ENCODE data around the gene FGB.
"Not testable (repeated sequence)": the region's sequence is repeated elsewhere in the genome, so short reads cannot be mapped to it uniquely, and the experiment has no call there.

The FGB gene

DNA sequence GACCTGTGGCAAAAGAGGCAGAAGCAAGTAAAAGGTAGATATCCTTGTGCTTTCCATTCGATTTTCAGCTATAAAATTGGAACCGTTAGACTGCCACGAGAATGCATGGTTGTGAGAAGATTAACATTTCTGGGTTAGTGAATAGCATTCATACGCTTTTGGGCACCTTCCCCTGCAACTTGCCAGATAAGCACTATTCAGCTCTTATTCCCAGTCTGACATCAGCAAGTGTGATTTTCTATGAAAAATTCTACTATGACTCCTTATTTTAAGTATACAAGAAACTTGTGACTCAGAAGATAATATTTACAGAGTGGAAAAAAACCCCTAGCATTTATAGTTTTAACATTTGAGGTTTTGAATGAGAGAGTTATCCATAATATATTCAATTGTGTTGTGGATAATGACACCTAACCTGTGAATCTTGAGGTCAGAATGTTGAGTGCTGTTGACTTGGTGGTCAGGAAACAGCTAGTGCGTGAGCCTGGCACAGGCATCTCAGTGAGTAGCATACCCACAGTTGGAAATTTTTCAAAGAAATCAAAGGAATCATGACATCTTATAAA lies 3.9 kb downstream of the FGB start:
- no peak for ATAC-seq

DNA sequence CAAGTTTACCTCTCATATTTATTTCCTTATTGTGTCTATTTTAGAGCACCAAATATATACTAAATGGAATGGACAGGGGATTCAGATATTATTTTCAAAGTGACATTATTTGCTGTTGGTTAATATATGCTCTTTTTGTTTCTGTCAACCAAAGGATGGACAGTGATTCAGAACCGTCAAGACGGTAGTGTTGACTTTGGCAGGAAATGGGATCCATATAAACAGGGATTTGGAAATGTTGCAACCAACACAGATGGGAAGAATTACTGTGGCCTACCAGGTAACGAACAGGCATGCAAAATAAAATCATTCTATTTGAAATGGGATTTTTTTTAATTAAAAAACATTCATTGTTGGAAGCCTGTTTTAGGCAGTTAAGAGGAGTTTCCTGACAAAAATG lies 6.2 kb downstream of the FGB start:
- no peak for ATAC-seq

DNA sequence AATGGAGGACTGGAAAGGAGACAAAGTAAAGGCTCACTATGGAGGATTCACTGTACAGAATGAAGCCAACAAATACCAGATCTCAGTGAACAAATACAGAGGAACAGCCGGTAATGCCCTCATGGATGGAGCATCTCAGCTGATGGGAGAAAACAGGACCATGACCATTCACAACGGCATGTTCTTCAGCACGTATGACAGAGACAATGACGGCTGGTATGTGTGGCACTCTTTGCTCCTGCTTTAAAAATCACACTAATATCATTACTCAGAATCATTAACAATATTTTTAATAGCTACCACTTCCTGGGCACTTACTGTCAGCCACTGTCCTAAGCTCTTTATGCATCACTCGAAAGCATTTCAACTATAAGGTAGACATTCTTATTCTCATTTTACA lies 6.8 kb downstream of the FGB start:
- ATAC-seq, result no peak

DNA sequence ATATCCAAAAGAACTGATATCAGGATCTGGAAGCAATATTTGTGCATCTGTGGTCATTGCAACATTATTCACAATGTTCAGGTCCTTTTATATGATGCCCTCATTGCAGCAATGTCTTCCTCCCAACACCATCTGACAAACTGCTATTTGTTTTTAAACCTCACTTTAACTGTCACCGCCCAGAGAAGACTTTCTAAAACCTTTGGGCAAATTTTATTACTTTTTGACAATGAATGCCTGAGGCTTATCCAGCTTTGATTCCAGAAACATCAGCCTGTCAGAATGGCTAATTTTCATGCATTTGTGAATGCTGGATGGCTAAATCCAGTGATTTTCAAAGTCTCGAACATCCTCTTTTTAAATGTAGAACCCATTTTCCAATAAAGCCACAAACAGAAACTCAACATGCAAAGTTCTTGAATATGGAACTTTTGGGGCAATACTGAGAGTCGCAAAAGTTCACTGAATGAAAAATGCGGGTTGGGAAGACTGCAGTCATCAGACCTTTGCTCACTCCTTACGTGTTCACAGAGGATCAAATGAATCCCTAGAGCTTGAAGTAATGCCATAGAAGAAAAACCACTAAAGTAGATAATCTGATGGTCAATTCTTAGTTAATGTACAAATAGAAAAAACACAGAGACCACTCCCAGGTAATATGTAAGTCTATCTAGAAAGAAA lies 10.5 kb downstream of the FGB start:
- ATAC-seq, result no peak

DNA sequence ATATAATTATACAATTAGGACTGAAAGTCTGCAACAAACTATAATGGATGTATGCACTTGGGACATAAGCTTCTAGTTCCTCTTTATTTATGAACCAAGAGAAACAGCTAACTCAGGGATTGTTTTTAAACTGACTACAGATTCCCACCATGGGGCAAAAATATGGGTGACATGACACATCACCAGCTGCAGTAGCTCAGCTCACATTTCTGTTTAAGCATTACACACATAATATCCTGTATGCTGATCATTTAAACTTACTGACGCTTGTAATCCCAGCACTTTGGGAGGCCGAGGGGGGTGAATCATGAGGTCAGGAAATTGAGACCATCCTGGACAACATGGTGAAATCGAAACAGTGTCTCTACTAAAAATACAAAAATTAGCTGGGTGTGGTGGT lies 11.5 kb downstream of the FGB start:
- ATAC-seq, result no peak

DNA sequence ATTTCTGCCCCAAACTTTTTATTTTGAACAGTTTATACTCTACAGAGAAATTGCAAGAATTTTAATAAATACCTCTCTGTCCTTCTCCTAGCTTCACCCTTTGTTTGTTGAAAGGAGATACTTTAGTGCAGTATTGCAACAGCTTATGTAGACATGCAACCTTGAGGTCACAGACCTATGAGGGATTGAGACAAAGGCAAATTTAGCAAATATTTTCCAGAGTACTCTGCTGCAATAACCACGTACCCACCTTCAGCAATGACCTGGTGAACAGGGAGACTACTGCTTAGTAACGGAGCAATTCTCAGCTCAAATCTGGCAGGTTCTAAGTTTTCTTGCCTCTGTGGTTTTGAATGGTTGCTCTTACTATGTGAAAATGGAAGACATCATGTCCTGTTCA lies 14.5 kb downstream of the FGB start:
- ATAC-seq, result no peak

DNA sequence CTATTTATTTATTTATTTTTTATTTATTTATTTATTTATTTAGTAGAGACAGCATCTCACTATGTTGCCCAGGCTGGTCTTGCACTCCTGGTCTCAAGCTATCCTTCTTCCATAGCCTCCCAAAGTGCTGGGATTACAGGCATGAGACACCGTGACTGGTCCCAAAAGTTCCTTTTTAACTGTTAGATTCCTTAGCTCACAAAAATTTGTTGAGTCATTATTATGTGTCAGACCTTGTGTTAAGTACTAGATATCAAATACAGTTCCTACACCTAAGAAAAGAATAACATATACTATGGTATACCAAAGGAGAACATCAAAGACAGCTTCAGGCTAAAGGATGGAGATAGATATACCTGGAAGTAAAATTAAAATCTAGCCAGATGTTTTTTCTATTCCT lies 16.1 kb downstream of the FGB start:
- no peak for ATAC-seq

DNA sequence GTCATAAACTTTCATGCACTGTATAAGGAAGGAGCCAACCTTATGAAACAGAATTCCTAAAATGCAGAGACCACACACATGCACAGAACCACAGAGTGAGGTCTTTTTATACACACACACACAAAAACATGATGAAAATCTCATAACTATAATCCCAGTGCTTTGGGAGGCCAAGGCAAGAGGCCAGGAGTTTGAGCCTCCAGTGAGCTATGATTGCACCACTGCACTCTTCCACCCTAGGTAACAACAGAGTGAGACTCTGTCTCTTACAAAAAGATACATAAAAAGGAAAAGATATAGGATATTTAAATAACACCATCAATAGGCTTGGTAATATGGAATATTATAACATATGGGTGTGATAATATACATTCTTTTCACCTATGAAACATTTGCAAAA lies 17.1 kb downstream of the FGB start:
- ATAC-seq, result no peak

DNA sequence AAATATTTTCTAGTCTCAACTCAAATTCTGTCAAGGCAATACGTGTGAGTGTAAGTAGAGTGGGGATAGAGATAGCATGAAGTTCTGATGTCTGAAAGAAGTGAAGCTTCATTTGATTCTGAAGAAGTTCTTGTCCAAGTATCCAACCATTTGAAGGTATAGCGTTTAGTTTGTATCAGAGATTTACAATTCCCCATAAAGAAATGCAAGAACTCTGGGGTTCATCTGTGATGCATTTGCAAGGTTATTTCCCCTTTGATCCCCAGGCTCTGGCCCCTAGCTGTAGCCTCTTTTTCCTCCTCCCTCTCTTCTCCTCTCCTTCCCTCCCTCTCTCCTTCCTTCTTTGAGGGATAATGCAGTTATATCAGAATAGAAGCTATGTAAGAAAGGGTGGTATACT lies 19.9 kb downstream of the FGB start:
- ATAC-seq, result no peak

DNA sequence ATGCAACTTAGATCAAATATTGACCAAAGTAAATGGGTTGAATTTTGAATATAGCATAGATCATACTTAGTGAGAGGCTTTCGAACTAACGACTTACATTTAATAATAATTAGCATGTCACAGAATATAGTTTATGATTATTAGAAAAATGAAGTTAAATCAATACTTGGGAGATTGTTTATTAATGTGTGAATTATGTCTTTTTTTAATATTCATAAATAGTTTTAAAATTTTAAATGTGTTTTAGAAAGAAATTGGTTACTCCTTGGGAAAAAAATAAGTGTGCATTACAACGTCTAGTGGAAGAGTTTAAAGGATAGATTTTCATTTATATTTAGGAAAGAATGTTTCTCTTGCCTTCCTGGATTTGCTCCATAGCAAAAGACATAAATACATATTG lies 20.4 kb downstream of the FGB start:
- no peak for ATAC-seq

DNA sequence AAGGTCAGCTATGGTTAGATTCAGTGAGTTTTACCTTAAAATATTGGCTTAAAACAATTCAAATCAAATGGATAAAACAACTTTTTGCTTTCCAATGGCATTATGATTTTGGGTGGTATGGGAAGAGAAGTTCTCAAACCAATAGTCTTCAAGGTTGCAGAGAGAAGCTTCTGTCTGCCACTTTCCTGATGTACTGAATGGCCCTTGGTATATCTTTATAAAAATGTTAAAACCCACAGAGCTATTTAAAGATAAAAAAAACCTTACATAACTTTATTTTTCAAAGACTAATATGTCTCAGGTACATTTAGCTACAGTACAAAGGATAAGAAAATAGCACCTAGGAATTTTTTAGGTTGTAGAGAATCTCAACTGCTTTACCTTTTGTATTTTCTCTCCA lies 20.9 kb downstream of the FGB start:
- no peak for ATAC-seq

DNA sequence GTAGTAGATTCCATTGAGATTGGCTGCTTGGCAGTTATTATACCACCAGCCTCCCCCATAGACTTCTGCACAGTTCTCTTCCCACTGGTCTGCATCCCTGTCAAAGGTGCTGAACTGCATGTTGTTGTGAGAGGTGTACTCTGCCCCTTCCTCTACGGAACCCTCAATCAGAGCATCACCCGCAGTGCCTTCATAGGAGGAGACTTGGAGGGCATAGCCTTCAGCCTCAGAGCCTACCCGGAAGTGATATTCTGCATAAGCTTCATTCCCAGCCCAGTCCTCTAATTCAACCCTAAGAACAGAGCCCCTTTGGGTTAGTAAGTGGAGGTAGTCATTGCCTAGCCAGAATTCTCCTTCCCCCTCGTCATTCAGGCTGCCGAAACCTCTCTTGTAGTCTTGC lies 21.4 kb downstream of the FGB start:
- ATAC-seq, result no peak

DNA sequence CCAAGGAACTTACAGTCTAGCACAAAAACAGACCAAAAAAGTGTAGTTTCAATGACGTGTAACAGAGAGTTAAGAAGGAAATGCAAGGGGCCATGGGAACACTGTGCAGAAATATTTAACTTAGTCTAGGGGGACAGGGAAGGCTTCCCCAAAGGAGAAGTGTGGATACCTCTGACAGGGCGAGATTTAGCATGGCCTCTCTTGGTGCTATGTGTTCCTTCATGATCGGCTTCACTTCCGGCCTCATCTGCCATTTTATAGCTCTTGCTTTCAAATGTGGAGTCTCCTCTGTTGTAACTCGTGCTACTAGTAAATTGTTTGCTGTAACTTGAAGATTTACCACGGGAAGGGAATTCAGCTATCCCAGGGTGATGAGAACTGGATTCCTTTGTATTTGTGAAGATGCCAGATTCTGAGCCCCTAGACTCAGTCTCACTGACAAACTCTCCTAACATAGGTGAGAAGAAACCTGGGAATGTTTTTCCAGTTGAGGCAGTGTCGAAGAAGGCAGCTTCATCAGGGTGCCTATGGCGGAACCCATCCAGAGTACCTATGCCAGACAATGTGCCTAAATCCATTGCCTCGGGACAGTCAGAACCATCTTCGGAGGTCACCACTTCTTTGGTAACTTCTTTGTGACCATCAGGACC lies 22.7 kb downstream of the FGB start:
- ATAC-seq, result no peak

DNA sequence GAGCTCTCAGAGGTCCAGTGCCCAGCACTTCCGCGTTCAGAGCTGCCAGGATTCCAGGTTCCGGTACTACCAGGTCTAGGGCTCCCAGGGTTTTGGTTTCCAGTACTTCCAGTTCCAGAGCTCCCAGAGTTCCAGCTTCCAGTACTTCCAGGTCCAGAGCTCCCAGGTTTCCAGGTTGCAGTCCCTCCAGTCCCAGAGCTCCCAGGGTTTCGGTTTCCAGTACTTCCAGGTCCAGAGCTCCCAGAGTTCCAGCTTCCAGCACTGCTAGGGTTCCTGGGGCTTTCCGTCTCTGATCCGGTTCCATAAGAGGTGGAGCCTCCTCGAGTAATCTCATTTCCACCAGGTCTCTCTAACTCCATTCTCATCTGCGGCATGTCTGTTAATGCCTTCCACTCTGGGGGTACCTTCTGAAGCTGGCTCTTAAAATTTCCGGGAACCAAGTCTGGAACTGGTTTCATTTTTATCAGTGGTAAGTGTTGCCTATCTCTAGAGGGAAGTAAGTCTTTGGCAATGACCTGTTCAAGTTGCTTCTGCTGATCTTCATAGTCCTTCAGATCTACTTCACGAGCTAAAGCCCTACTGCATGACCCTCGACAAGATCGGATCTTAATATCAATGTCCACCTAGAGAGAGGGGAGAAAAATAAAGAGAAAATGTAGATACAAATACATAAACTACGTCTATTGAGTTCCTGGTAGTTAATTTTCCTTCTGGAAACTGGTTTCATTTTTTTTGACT lies 23.7 kb downstream of the FGB start:
- ATAC-seq, result no peak

DNA sequence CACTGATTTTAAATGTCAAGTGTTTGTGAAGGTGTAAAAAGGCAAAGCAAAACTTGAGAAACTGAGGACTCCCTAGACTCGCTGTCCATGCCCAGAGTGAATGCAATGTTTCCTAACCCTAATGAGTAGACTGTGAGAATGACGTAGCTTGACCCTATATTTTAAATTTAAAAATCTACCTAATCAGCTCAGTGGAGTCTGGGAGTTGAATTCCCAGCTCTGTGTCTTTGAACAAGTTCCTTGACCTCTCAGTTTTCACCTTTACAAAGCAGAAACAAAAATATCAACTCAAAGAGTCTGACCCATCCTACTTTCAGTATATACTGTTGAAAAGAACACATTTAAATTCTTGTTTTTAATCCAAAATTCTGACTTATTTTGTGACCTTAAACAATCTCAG lies 25.4 kb downstream of the FGB start:
- ATAC-seq, result no peak

DNA sequence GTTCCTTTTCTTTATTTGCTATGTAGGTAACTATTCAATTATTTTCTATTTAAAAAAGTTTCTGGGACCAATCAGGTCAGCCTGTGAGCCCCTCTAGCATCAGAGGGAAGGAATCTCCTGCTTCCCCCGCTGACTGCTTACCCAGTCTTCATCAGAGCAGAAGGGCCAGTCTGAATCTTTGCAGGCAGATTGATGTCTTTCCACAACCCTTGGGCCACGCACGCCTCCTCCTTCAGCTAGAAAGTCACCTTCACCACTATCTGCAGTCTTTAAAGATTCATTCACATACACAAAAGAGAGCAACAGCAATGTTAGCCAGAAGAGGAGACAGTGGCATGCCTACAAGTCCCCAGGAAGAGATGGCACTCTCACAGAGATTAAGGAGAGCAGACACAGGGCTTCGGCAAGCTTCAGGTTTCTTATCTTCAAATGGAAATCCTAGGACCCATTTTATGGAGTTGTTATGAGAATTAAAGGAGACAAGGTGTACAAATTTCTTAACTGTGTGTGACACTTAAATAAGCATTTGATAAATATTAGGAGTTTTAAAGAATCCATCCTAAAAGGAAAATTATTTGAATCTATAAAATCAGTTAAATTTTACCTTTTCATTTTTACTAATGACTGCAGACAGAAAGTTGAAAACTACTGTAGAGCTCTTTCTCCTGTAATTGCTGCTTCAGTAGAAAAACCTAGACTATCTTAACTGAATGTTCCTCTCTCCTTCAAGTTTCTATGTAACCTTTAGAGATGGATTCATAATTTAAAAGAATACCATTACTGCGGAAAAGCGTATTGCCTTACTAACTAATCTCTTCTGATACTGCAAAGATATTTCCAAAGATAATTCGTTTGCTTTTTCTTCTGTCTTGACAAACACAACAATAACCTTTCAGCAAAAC lies 26.7 kb downstream of the FGB start:
- ATAC-seq, result no peak

DNA sequence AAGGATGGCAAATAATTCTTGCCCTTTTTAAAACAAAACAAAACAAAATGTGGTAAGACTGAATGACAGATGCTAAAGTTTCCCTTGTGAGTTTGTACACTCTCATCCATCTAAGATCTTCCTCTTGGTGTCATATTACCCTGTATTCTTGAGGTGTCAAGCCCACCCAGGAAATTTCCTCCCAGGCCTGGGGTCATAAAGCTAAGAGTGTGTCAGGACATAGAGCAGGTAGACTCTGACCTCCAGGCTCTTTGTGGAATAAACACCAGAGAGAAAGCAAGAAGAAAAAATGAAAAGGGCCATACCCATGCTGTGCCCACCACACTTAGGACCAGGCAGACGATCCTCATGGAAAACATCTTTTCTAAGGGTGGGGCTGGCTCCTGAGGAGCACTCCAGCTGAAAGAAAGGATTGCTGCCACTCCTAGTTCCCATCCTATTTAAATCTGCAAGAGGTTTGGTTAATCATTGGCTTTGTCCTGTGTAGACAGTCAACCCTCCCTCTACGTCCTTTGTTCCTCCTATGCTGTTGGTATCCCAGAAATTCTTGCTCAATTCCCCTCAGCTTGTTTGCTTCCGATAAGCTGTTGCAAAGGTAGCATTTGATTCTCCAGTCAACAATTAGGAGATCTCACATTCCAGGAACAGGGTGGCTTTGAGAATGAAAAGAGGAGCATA lies 27.7 kb downstream of the FGB start, which contains the start of gene FGA:
Gene FGA, minus strand, starts transcription at position 414 of the 678 bp plus-strand sequence. Its CDS starts 55 bp downstream, at position 359.
- ATAC-seq, result no peak

DNA sequence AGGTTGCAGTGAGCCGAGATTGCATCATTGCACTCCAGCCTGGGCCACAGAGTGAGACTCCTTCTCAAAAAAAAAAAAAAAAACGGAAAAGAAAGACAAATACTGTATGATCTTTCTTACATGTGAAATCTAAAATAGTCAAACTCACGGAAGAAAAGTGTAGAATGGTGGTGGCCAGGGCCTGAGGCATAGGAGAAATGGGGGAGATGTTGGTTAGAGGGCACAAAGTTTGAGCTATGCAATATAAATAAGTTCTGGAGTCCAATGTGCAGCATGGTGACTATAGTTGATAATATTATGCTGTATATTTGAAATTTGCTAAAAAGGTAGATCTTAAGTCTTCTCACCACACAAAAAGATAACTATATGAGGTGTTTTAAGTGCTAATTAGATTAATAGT lies 29.1 kb downstream of the FGB start:
- no peak for ATAC-seq

DNA sequence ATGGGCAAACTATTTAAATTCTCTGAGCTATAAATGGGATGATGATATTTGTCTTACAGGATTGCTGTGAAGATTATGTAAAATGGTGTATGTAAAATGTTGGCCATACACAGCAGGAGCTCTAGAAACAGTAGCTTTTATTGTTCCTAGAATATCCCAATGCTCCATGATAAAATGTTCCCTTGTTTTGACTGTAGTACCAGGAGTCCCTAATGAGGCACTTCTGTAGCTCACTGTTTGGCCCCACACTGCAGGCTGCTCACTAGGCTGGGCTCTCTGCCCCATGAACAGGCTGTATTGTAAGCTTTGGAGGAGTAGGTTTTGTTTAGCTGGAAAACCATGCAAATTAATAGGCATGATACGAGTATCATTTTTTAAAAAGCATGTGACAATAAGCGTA lies 31.1 kb downstream of the FGB start:
- ATAC-seq, result no peak

DNA sequence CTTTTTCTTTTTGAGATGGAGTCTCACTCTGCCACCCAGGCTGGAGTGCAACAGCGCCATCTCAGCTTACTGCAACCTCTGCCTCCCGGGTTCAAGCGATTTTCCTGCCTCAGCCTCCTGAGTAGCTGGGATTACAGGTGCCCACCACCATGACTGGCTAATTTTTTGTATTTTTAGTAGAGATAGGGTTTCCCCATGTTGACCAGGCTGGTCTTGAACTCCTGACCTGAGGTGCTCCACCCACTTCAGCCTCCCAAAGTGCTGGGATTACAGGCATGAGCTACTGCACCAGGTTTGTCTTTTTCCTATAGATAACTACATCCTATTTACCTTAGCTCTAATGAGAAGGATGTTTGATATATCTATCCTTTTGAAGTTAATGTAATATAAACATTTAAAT lies 31.5 kb downstream of the FGB start:
- ATAC-seq, result not testable (repeated sequence)

DNA sequence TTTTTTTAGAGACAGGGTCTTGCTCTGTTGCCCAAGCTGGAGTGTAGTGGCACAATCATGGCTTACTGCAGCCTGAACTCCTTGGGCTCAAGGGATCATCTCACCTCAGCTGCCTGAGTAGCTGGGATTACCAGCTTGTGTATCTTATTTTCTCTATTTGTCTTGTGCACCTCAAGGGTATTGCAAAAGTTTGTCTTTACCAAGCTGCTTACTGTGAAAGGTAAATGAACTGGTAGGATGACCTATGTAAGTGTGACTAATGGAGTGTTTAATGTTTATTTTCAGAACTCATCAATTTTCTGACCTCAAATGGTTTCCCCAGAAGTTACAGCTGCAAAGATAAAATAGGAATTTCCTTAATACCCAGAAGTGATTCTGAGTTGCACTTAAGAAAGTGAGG lies 33.0 kb downstream of the FGB start:
- no peak for ATAC-seq

DNA sequence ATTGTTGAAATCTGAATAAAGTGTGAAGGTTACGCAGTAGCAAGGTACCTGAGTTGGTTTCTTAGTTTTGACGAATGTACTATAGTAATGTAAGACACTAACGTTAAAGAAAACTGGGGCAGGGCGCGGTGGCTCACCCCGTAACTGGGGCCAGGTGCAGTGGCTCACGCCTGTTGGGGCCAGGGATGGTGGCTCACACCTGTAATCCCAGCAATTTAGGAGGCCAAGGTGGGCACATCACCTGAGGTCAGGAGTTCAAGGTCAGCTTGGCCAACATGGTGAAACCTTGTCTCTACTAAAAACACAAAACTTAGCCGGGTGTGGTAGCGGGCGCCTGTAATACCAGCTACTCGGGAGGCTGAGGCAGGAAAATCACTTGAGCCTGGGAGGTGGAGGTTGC lies 34.5 kb downstream of the FGB start:
- not testable (repeated sequence) for ATAC-seq
